ENCODE results near the gene PSMB7.

GRCh38 chr9:124365036-124365435, 50.2 kb downstream of the PSMB7 start:
- no peak for TF ChIP-seq CTCF (IDR thresholded peaks at IDR 0.05)
- no peak for TF ChIP-seq POLR2AphosphoS5 (IDR thresholded peaks at IDR 0.05)
